Sigmoid colon (tissue), 4 donors: ENCODE data around the gene GBX2.

Source experiments
- CTCF ChIP-seq, 4 experiments: fragments of 450-650 bp in 3 of 4; fragments of 200-600 bp in 1 of 4; IDR thresholded peaks; one replicate each; pipeline ENCODE4 v1.5.1; 2016 to 2019; ENCODE audit warnings: antibody characterized with exemption in 4 of 4, mild to moderate bottlenecking in 3 of 4, moderate library complexity in 2 of 4
- EP300 ChIP-seq, 4 donors: sonication (generic); formaldehyde crosslinking; IDR thresholded peaks; one replicate each; pipeline ENCODE4 v1.6.1; 2017; ENCODE audit warnings: antibody characterized with exemption in 4 of 4
- POLR2A ChIP-seq, 2 donors: fragments of 450-650 bp; IDR thresholded peaks; one replicate each; pipeline ENCODE4 v1.6.1; 2016; ENCODE audit warnings: antibody characterized with exemption in 2 of 2, mild to moderate bottlenecking in 2 of 2, moderate library complexity in 2 of 2
- POLR2AphosphoS5 ChIP-seq, 4 donors: sonication (generic); formaldehyde crosslinking; IDR thresholded peaks; one replicate each; pipeline ENCODE4 v1.6.1; 2017; ENCODE audit warnings: antibody characterized with exemption in 4 of 4

GRCh38 chr2:236173036-236173728, 5.0 kb upstream of the GBX2 start:
- TF ChIP-seq POLR2A (IDR thresholded peaks at IDR 0.05) (no peak), CTCF (IDR thresholded peaks at IDR 0.05) (no peak), POLR2AphosphoS5 (IDR thresholded peaks at IDR 0.05) (no peak), EP300 (IDR thresholded peaks at IDR 0.05) (no peak)
